Upper lobe of right lung (tissue), 1 donor: ENCODE data around the gene TTC28. TPM values are rescaled to one million over a fixed set of nuclear protein-coding genes. Genes with fewer than 3 reads are reported as not detected.

Experiments used
- ATAC-seq: fragments of 200-7000 bp; cut with Tn5 transposase; one replicate; pipeline ENCODE4 v1.9.1; 2020; ENCODE audit warnings: mild to moderate bottlenecking, moderate library complexity
- DNase-seq: peaks from one replicate; pipeline ENCODE4 v3.0.0-alpha.2; 2020
- H3K27ac ChIP-seq: fragments of 200-600 bp; one replicate; pipeline ENCODE4 v1.8.0; 2022
- H3K27me3 ChIP-seq: fragments of 200-600 bp; one replicate; pipeline ENCODE4 v1.8.0; 2022; ENCODE audit warnings: mild to moderate bottlenecking
- H3K36me3 ChIP-seq: fragments of 200-600 bp; one replicate; pipeline ENCODE4 v1.8.0; 2022
- H3K4me1 ChIP-seq: fragments of 200-600 bp; one replicate; pipeline ENCODE4 v1.8.0; 2022
- H3K4me3 ChIP-seq: fragments of 200-600 bp; one replicate; pipeline ENCODE4 v1.8.0; 2022; ENCODE audit warnings: mild to moderate bottlenecking
- H3K9me3 ChIP-seq: fragments of 200-600 bp; one replicate; pipeline ENCODE4 v1.8.0; 2022
- intact Hi-C: fragments of 100-400 bp; cut with DNase I; formaldehyde crosslinking; loops from one replicate; pipeline ENCODE4 v1.11.0; 2022
- total RNA-seq: library from RNA; stranded (reverse); fragmentation: NEBNext Ultra II Directional; extraction: Animal tissue kit (Norgen Biotek cat#: 25700); gene quantifications from one replicate; pipeline ENCODE4 v1.2.1, GENCODE V29; 2021
- TF ChIP-seq, protein P1 (sequence below): fragments of 200-600 bp; IDR thresholded peaks from one replicate; pipeline ENCODE4 v1.8.0; 2022; ENCODE audit warnings: antibody characterized with exemption
- donor health status: DM: no; HTN: yes; CAD: no; lungs with severe emphysema.

Gene TTC28
- total RNA-seq, 1 donor from 2014 or later, result 48.7 TPM

DNA sequence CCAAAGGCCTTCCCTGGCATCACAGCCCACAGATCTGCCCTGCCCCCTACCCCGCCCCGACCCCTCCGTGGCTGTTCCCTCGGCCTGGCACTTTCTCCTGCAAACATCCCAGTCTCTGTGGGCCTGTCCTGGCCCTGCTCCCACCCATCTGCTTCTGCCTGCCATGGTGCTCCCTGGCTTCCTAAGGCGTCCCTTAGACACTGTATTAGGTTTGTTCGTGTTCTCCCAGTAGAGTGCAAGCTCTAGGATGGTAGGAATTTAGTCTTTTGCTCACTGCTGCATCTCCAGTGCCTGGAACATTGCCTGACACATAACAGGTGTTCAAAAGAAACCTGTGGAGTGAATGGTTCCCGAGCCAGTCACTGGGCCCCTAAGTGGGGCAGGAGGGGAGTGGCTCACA, 690.9 kb downstream of the TTC28 start:
- no peaks in the 10 kb centered on the region for H3K9me3 ChIP-seq
- no peak for ATAC-seq
- no peaks in the 10 kb centered on the region for H3K4me1 ChIP-seq
- DNase-seq, result no peak
- no peak overlapping the region for H3K4me3 ChIP-seq
- H3K36me3 ChIP-seq, result peaks cover 62% of the 10 kb centered on the region
- intact Hi-C loops, result no loop called here
- H3K27ac ChIP-seq, result no peak overlapping the region
- no peaks in the 10 kb centered on the region for H3K27me3 ChIP-seq
- TF ChIP-seq, protein P1, sequence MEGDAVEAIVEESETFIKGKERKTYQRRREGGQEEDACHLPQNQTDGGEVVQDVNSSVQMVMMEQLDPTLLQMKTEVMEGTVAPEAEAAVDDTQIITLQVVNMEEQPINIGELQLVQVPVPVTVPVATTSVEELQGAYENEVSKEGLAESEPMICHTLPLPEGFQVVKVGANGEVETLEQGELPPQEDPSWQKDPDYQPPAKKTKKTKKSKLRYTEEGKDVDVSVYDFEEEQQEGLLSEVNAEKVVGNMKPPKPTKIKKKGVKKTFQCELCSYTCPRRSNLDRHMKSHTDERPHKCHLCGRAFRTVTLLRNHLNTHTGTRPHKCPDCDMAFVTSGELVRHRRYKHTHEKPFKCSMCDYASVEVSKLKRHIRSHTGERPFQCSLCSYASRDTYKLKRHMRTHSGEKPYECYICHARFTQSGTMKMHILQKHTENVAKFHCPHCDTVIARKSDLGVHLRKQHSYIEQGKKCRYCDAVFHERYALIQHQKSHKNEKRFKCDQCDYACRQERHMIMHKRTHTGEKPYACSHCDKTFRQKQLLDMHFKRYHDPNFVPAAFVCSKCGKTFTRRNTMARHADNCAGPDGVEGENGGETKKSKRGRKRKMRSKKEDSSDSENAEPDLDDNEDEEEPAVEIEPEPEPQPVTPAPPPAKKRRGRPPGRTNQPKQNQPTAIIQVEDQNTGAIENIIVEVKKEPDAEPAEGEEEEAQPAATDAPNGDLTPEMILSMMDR, result no peak

DNA sequence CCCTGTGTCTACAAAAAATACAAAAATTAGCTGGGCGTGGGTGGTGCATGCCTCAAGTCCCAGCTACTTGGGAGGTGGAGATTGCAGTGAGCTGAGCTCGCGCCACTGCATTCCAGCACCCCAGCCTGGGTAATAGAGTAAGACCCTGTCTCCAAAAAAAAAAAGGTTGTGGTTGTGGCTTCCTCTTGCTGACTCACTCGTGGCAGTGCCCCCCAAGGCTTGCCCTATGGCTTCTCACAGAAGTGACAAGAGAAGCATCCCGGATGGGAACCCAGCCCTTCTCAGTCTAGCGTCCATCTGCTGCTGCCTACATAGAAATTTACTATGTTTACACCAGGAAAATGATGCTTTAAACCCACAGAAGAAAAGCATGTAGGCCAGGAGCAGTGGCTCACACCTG, 692.1 kb downstream of the TTC28 start:
- Histone ChIP-seq H3K4me3 (no peak overlapping the region), H3K9me3 (no peaks in the 10 kb centered on the region), H3K27me3 (no peaks in the 10 kb centered on the region), H3K4me1 (no peaks in the 10 kb centered on the region), H3K27ac (no peak overlapping the region), H3K36me3 (peaks cover 69% of the 10 kb centered on the region)
- DNase-seq (no peak), ATAC-seq (no peak)
- TF ChIP-seq, protein P1, result no peak
- intact Hi-C loops, result no loop called here

DNA sequence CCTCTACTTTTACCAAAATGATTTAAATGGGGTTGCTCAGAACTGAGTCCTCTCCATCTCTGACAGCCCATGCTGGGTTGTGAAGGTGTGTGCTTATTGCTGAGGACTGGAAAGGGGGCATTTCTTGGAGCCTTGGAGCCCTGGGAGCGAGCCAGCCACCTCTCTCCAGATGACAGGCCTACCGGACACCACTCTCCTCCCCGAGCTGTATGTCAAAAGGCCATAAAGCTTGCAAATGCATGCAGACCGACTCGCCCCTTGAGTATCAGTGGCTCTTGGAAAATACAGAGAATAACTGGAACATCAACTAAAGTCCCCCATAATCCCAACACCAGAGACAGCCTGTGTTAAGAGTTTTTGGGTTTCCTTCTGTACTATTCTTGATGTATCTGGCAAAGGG, 692.7 kb downstream of the TTC28 start:
- intact Hi-C loops, result no loop called here
- Histone ChIP-seq H3K36me3 (peaks cover 65% of the 10 kb centered on the region), H3K9me3 (no peaks in the 10 kb centered on the region), H3K4me1 (no peaks in the 10 kb centered on the region), H3K27me3 (no peaks in the 10 kb centered on the region), H3K27ac (no peak overlapping the region), H3K4me3 (no peak overlapping the region)
- TF ChIP-seq, protein P1, result no peak
- ATAC-seq (no peak), DNase-seq (no peak)

DNA sequence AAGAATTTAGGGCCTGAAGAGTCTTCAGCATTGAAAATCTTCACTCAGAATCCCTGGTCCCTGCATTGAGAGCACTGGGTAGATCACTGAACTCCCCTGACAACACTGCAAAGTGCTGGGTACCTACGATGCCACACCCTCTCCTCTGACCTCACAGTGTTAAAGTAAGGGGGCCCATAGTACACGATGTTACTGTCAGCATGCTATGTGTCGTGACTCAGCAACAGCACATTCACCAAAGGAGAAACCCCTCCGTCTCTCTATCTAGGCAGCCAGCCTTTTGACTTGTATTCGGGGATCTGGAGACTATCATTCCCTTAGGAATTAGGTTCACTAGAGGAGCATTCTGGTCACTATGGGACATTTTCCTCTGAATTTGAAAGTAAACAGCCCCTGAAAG, 693.2 kb downstream of the TTC28 start:
- TF ChIP-seq, protein P1, result no peak
- DNase-seq, result no peak
- no peaks in the 10 kb centered on the region for H3K27me3 ChIP-seq
- H3K36me3 ChIP-seq, result peaks cover 65% of the 10 kb centered on the region
- H3K4me1 ChIP-seq, result no peaks in the 10 kb centered on the region
- ATAC-seq, result no peak
- no peaks in the 10 kb centered on the region for H3K9me3 ChIP-seq
- H3K27ac ChIP-seq, result no peak overlapping the region
- H3K4me3 ChIP-seq, result no peak overlapping the region
- intact Hi-C loops, result no loop called here

DNA sequence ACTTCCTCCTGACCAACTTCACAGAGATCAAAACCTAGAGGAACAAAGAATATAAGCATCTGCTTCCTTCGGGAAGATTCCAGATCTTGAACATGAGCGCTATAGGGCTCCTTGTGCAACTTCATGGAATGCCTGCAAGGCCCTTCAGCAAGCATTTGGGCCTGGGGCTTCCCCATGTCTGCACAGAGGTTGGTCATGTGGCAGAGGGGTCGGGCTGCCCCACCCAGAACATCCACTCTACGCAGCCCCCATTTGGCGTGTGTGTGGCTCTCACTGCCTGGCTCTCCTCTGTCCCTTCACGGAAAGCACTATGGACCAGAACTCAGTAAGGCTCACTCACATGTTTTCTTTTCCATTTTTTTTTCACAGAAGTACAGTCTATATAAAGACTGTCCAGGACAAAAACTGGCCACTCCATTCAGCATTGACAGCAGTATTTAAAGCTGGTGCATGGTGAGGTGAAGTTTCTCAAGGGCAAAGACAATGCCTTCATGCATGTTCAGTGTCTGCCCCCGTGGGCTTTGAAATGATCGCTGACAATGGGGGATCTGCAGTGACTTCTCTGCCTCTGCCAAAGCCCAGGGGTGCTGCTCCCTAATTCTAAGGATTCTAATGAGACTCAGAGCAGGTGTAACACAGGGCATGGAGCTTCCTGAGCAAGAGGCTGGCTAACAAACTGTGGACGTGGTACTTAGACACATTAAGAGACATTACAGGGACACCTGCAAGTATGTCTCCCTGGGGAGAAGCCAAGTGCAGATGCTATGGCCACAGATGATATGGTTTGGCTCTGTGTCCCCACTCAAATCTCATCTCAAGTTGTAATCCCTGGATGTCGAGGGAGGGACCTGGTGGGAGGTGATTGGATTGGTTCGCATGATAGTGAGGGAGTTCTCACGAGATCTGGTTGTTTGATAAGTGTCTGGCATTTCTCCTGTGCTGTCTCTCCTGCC, 694.0 kb downstream of the TTC28 start:
- intact Hi-C loops, result no loop called here
- no peaks in the 10 kb centered on the region for H3K4me1 ChIP-seq
- no peaks in the 10 kb centered on the region for H3K27me3 ChIP-seq
- ATAC-seq (no peak), DNase-seq (no peak)
- peaks cover 66% of the 10 kb centered on the region for H3K36me3 ChIP-seq
- no peak overlapping the region for H3K4me3 ChIP-seq
- H3K9me3 ChIP-seq, result no peaks in the 10 kb centered on the region
- TF ChIP-seq, protein P1, result no peak
- no peak overlapping the region for H3K27ac ChIP-seq
